HG03135 (cell line): ENCODE data around the gene SEC31A.
"Not testable (repeated sequence)": the region's sequence is repeated elsewhere in the genome, so short reads cannot be mapped to it uniquely, and the experiment has no call there.

Source experiments
- ATAC-seq: cut with Tn5 transposase; IDR thresholded peaks from one replicate; pipeline ENCODE4 v1.9.1; 2021; ENCODE audit warnings: mild to moderate bottlenecking, moderate library complexity; ENCODE audit not compliant: unreplicated experiment

Gene SEC31A

GRCh38 chr4:82893942-82894341 lies 3.0 kb upstream of the SEC31A start:
- ATAC-seq, result no peak

DNA sequence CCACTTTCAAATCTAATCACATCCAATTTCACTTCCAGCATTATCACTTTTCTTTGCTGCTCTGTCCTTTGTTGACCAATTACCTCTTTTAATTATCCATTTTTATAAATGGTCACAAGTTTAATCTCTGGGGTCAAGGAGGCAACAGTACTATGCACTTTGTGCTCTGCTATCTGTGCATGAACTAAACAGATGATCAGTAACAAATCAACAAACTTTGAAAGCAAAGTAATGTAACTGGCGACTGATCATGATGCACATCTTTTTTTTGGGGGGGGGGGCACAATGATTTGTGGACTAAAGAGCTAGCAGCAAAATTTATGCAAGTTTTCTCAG lies 1.5 kb upstream of the SEC31A start:
- ATAC-seq, result no peak

DNA sequence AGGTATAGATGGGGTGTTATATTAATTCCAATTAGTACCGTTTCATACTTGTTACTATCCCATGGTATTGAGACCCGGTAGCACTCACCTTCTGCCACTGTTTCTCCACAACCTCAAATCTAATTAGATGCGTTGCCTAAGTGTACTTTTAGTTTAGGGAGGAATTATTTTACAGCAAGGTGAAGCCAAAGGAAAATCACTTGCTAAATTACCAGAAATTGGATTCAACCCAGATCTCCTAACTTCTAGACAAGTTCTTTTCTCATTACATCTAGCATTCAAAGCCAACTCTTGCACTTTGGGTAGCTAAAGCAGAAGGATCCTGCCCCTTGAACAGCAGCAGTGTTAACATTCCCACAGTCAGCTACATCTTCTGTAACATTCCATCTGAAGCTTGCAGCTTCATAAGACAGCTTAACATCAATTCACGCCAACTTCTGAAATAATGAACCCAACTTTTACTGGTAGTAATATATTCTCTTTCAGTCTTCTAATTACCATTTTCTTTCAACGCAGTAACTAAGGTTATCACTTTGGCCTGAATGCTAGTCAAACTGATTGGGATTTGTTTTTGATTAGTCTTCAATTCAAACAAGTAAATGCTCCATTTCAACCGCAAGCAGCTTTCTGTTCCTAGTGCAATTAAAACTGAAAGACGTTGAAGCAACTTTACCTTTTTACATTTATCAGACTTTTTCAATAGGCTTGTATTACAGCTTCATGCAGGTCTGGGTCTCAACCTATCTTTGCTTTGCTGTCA lies 934 bp upstream of the SEC31A start:
- no peak for ATAC-seq

DNA sequence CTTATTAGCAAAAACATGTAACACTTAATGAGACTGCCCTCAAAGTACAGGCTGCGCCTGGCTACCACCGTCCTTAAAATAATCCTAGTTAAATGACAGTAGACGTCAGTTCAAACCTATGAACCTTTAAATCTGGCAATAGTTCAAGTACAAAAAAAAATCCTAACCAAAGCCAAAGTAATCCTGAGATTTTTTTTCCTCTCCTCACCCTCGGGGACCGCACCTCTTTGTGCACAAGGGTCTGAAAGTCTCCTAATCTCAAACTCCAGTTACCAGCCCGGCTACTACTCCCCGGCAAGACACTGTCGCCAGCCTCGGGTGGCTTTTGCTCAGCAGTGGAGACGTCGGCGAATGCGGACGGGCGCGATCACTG lies 439 bp downstream of the SEC31A start:
- peak; percentile 1 for ATAC-seq

DNA sequence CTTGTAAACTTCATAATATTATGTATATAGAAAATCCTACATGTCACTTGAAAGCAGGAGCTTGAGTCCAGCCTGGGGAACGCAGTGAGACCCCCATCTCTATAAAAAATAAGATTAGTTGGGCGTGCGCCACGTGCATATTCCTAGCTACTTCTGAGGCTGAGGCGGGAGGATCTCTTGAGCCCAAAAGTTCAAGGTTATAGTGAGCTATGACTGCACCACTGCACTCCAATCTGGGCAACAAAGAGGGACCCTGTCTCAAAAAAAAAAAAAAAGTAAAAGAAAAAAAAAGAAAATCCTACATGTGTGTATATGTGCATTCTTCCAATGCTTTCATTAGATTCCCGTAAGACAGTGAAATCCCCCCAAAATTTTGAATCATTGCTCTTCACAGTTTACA lies 1.7 kb downstream of the SEC31A start:
- no peak for ATAC-seq

DNA sequence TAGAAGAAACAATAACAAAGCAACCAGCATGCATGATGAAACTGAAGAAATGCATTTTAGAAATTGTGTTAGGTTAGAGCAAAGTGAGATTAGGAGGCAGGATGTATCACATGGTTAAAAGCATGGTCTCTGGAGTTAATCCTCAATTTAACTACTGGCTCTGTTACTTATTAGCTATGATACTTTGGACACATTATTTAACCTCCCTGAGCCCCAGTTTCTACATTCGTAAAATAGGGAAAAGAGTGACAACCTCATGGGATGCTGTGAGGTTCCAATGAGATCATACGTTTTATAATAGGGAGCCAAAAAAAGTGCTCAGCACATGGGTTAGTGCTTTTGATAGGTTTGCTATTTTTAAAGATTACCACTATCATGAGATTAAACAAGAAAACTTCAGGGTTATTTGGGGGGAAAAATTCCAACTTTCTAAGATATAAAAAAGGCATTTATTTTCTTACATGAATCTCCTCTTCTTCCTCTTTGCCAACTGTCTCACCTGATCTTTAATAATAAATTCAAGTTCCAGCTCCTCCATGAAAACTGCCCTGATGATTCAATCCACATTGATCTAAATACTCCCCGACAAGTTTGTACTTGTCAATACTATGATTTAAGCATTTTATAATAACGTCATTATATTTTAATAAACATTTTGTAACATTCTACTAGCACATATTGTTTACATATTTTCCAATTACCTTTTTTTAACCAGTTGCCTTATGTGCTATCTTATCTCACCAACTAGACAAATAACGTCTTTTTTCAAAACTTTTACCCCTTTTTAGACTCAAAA lies 4.6 kb downstream of the SEC31A start:
- ATAC-seq, result no peak

DNA sequence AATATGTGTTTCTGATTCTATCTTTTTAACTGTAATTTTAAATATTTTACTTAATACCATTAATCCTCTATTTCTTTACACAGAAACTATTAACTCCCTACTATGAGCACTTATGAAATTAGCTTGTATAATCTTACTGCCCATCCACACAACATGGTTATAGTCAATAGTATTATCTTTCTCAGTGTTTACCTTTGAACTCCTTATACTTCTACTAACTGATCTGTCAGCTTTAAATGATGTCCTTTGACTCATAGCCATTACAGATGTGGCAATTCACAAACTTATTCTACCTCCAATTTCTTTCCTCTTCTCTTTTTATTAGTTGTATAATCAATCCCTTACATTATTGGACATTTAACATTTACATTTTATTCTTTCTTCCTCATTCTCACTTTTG lies 5.5 kb downstream of the SEC31A start:
- no peak for ATAC-seq

GRCh38 chr4:82868572-82868971 lies 22.4 kb downstream of the SEC31A start:
- no peak for ATAC-seq

DNA sequence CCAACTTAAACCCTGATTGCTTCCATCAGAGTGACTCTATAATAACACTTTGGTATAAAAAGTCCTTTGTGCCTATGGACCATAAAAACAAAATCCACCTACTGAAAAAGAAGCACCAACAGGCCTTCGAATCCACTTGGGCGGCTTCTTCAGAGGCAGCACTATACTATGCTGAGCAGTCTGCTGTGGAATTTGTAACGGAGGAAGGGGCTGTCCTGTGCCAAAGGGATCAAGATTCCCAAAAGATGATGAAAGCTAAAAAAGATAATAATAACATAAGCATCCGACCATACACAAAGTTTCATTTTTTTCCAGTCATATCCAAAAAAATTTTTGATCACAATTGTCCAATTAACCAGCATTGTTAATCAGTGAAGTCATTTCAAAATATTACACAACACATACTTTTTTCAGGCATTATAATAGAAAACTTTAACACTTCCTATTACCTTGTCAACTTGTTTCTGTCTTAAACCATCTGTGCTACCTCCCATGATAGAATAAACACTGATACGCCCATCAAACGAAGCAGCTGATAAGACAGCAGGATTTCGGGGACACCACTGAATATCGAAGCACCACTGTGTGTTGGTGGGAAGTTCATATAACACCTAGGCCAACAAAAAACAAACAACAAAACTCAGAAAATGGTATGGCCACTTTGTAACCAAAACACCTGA lies 24.1 kb downstream of the SEC31A start:
- no peak for ATAC-seq

DNA sequence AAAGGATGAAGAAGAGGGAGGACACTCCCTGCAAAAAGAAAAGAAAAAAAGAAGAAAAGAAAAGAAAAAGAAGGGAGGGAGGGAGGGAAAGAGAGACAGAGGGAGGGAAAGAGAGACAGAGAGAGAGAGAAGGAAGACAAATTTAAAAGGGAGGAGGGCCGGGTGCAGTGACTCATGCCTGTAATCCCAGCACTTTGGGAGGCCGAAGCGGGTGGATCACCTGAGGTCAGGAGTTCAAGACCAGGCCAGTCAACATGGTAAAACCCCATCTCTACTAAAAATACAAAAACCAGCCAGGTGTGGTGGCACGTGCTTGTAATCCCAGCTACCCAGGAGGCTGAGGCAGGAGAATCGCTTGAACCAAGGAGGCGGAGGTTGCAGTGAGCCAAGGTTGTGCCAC lies 24.9 kb downstream of the SEC31A start:
- not testable (repeated sequence) for ATAC-seq

DNA sequence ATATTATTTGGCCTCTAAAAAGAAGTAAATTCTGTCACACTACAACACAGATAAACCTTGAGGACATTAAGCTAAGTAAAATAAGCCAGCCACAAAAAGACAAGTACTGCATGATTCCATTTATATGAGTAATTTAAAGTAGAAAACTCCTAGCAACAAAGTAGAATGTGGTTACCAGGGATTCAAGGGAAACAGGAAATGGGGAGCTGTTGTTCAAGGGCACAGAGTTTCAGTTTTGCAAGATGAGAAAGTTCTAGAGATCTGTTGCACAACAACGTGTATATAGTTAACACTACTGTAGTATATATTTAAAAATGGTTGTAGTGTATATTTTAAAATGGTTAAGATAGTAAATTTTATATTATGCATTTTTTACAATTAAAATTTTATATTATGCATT lies 25.4 kb downstream of the SEC31A start:
- ATAC-seq, result no peak

DNA sequence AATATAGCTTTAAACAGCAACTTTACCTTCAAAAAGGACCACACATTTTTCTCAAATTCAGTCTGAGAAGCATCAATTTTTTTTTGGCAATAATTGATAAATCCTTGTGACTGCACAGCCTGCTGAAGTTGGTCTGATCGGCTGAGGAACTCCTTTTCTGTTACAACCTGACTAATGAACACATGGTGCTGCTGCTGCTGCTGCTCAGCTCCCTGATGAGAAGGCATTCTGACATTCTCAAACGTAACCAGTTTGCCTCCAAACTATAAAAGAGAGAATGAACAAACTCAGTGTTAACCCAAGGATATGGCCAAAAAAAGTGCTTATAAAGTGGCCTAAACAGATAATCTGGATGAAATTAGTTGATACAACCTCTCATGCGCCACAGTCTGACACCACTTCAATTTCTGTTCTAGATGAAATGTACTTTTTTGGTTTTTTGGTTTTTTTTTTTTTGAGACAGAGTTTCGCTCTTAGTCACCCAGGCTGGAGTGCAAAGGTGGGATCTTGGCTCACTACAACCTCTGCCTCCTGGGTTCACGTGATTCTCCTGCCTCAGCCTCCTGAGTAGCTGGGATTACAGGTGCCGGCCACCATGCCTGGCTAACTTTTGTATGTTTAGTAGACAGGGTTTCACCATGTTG lies 26.5 kb downstream of the SEC31A start:
- no peak for ATAC-seq

DNA sequence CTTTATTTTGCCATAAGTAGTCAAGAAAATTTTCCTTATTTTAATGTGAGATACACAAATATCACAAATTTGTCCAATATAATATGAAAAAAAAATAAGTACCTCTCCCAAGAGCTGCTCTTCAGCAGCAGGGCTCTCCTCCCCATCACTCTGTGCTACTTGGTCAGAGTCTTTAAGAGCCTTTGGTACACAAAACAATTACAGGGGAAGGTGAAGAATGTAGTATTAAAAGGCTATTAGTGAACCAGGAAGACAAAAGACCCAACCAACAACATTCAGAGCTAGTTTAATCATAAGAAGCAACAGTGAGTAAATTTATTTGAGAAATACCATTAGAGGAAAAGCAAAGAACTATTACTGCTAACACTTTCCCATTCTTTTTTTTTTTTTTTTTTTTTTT lies 29.4 kb downstream of the SEC31A start:
- no peak for ATAC-seq

GRCh38 chr4:82860487-82860886 lies 30.5 kb downstream of the SEC31A start:
- not testable (repeated sequence) for ATAC-seq

GRCh38 chr4:82852751-82853285 lies 38.1 kb downstream of the SEC31A start:
- no peak for ATAC-seq

- no peak for ATAC-seq
Measured at GRCh38 chr4:82851885-82852750, 38.8 kb downstream of the SEC31A start.

- no peak for ATAC-seq
Measured at GRCh38 chr4:82851318-82851717, 39.6 kb downstream of the SEC31A start.

GRCh38 chr4:82850684-82851083 lies 40.3 kb downstream of the SEC31A start:
- no peak for ATAC-seq

DNA sequence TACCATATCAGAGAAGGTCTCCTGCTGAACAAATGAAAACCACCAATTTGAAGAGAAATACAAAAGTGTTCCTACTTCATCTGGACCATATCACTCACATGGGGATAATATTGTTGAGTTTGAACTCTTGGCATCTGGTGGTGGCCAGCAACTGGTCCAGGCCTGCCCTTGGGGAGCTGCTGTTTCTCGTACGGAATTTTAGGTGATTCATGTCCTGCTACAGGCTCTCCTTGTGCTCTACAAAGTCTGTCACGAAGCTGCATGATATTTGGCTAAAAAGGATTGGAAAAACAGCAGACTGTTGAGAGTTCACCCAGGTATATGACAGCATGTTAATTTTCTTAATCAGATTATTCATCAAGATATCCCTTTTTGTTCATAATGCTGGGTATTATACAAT lies 42.2 kb downstream of the SEC31A start:
- ATAC-seq, result no peak

- ATAC-seq, result no peak
Measured at GRCh38 chr4:82842593-82842992, 48.4 kb downstream of the SEC31A start.
